HepG2 (cell line): Measurements from ENCODE around the gene SH3BGR. TPM values are rescaled to one million over a fixed set of nuclear protein-coding genes. Genes with fewer than 3 reads are reported as not detected.

Experiments
- ATAC-seq: fragments of 200-7000 bp; cut with Tn5 transposase; 3 replicates; pipeline ENCODE4 v1.9.1; 2020; ENCODE audit warnings: mild to moderate bottlenecking, moderate library complexity
- BruUV-seq: library from RNA; stranded (reverse); fragments of 400-500 nt; replicated peaks from 2 replicates; lab custom pipeline; 2021; lab: Mats Ljungman, UMichigan
- CTCF ChIA-PET: fragments of 300-600 bp; formaldehyde crosslinking; extraction: SDS; loops from one replicate; lab custom pipeline; 2021; ENCODE audit warnings: low total read pairs, inconsistent platforms, low intra/inter-chr PET ratio; lab: Yijun Ruan, JAX
- POLR2A ChIA-PET: fragments of 350-600 bp; sonication (Branson Sonifier 250); formaldehyde crosslinking; loops from one replicate; lab custom pipeline; 2020; ENCODE audit warnings: antibody characterized with exemption, inconsistent platforms; lab: Yijun Ruan, JAX
- DNase-seq: peaks from one replicate; pipeline ENCODE4 v3.0.0-alpha.2; 2015; ENCODE audit warnings: low spot score
- FAIRE-seq: peaks from 3 replicates; lab custom pipeline; 2011; peaks lifted over from hg19 to GRCh38; lab: Jason Lieb, UNC
- H2AFZ ChIP-seq: one replicate; pipeline ENCODE4 v1.6.1; 2011; ENCODE audit warnings: low read length, inconsistent platforms
- H3K27ac ChIP-seq: fragments of 300-600 bp; 3 replicates; pipeline ENCODE4 v1.8.0; 2011; ENCODE audit warnings: mixed run types, mild to moderate bottlenecking, mixed read lengths, low read length, inconsistent platforms; ENCODE audit not compliant: insufficient read depth; ENCODE audit errors: extremely low read length
- H3K27me3 ChIP-seq, 2 experiments: fragments of 200-600 bp in 1 of 2; 2 replicates in 1 of 2; 3 replicates in 1 of 2; pipeline versions ENCODE4 v1.6.0 to v1.8.0; 2011; ENCODE audit warnings: low read length in 2 of 2, mild to moderate bottlenecking in 2 of 2, moderate library complexity in 2 of 2, inconsistent platforms in 1 of 2; ENCODE audit not compliant: insufficient read depth in 2 of 2, control insufficient read depth in 1 of 2
- H3K36me3 ChIP-seq, 2 experiments: fragments of 200-600 bp in 1 of 2; replicated peaks in 1 of 2; 2 replicates in 1 of 2; 3 replicates in 1 of 2; pipeline versions ENCODE4 v1.5.1 to v1.8.0; 2011; ENCODE audit warnings: low read length in 2 of 2, inconsistent platforms in 1 of 2; ENCODE audit not compliant: insufficient read depth in 2 of 2, control insufficient read depth in 1 of 2
- H3K4me1 ChIP-seq: 2 replicates; pipeline ENCODE4 v1.5.1; 2012; ENCODE audit warnings: low read length, inconsistent platforms; ENCODE audit not compliant: insufficient read depth
- H3K4me2 ChIP-seq: 2 replicates; pipeline ENCODE4 v1.6.0; 2011; ENCODE audit warnings: low read depth, low read length, inconsistent platforms
- H3K4me3 ChIP-seq, 3 experiments: fragments of 200-600 bp in 1 of 3; sonication (generic), shearing (Covaris generic) in 1 of 3; replicated peaks in 1 of 3; 2 replicates each; pipeline ENCODE4 v1.5.1; 2011 to 2016; ENCODE audit warnings: low read length in 3 of 3, inconsistent platforms in 2 of 3, low read depth in 2 of 3, mild to moderate bottlenecking in 2 of 3, control low read depth in 1 of 3, mixed read lengths in 1 of 3; ENCODE audit not compliant: insufficient read depth in 1 of 3
- H3K79me2 ChIP-seq: one replicate; pipeline ENCODE4 v1.6.1; 2011; ENCODE audit warnings: low read length, inconsistent platforms; ENCODE audit not compliant: insufficient read depth
- H3K9ac ChIP-seq: 2 replicates; pipeline ENCODE4 v1.6.0; 2011; ENCODE audit warnings: mild to moderate bottlenecking, low read depth, low read length, inconsistent platforms; ENCODE audit not compliant: insufficient read depth
- H3K9me3 ChIP-seq: 2 replicates; pipeline ENCODE4 v1.5.1; 2012; ENCODE audit warnings: mild to moderate bottlenecking, low read length
- H4K20me1 ChIP-seq: 2 replicates; pipeline ENCODE4 v1.6.0; 2011; ENCODE audit warnings: inconsistent platforms, mild to moderate bottlenecking, low read length, moderate library complexity; ENCODE audit not compliant: insufficient read depth
- E2F2 ChIP-seq: sonication (generic); formaldehyde crosslinking; IDR thresholded peaks from 2 replicates; pipeline ENCODE4 v1.4.0; 2020; ENCODE audit warnings: missing genetic modification reagents, borderline replicate concordance
- GTF2F1 ChIP-seq: fragments of 150-350 bp; IDR thresholded peaks from 2 replicates; pipeline ENCODE4 v1.6.1; 2014; ENCODE audit warnings: low read length
- HNF1B ChIP-seq: sonication (generic); formaldehyde crosslinking; IDR thresholded peaks from 2 replicates; pipeline ENCODE4 v1.5.1; 2020; ENCODE audit warnings: mild to moderate bottlenecking, moderate library complexity, missing genetic modification reagents
- HOXD1 ChIP-seq: sonication (generic); formaldehyde crosslinking; IDR thresholded peaks from 2 replicates; pipeline ENCODE4 v1.5.0; 2020; ENCODE audit warnings: missing genetic modification reagents
- JDP2 ChIP-seq: sonication (generic); formaldehyde crosslinking; IDR thresholded peaks from 2 replicates; pipeline ENCODE4 v1.8.1; 2022; ENCODE audit warnings: missing genetic modification reagents, borderline replicate concordance
- MED13 ChIP-seq: sonication (generic); formaldehyde crosslinking; IDR thresholded peaks from 2 replicates; pipeline ENCODE4 v1.5.0; 2020; ENCODE audit warnings: missing genetic modification reagents
- NR2F6 ChIP-seq, 2 experiments: IDR thresholded peaks; 2 replicates each; pipeline ENCODE4 v1.6.1; 2016; ENCODE audit warnings: antibody characterized with exemption in 1 of 2, mild to moderate bottlenecking in 1 of 2
- NR3C1 ChIP-seq: sonication (generic); formaldehyde crosslinking; IDR thresholded peaks from 2 replicates; pipeline ENCODE4 v1.4.0; 2020; ENCODE audit warnings: missing genetic modification reagents
- PHF21A ChIP-seq: sonication (generic); formaldehyde crosslinking; IDR thresholded peaks from 2 replicates; pipeline ENCODE4 v1.5.0; 2020; ENCODE audit warnings: mild to moderate bottlenecking, missing genetic modification reagents
- RARA ChIP-seq: IDR thresholded peaks from 2 replicates; pipeline ENCODE4 v1.6.1; 2016; ENCODE audit warnings: missing genetic modification reagents, missing compliant biosample characterization
- RFX1 ChIP-seq: fragments of 450-650 bp; IDR thresholded peaks from 2 replicates; pipeline ENCODE4 v1.6.1; 2017
- U2AF1 ChIP-seq: fragments of 200-400 bp; formaldehyde crosslinking; optimal IDR thresholded peaks from 2 replicates; pipeline ENCODE3; 2017; ENCODE audit warnings: mild to moderate bottlenecking, low read depth, low read length
- ZFP1 ChIP-seq: IDR thresholded peaks from 2 replicates; pipeline ENCODE4 v1.6.1; 2016
- ZNF317 ChIP-seq: sonication (generic); formaldehyde crosslinking; IDR thresholded peaks from 2 replicates; pipeline ENCODE4 v1.5.0; 2020; ENCODE audit warnings: mild to moderate bottlenecking, missing genetic modification reagents
- ZNF790 ChIP-seq: sonication (generic); formaldehyde crosslinking; IDR thresholded peaks from 2 replicates; pipeline ENCODE4 v1.8.0; 2022; ENCODE audit warnings: missing genetic modification reagents, mild to moderate bottlenecking, borderline replicate concordance
- ZSCAN20 ChIP-seq: sonication (generic); formaldehyde crosslinking; IDR thresholded peaks from 2 replicates; pipeline ENCODE4 v1.4.0; 2020; ENCODE audit warnings: missing genetic modification reagents, mild to moderate bottlenecking, borderline replicate concordance
- WGBS: methylation state at CpG from one replicate; pipeline ENCODE4 v1.1.6; 2017; ENCODE audit warnings: low lambda C conversion rate; 5-methylcytosine and 5-hydroxymethylcytosine counted together
- in situ Hi-C: cut with HindIII; loops from 2 replicates; pipeline ENCODE4 v1.10.0; 2017; ENCODE audit warnings: low pct_unique_long_range_greater_than_20kb; ENCODE audit not compliant: extremely low pct_ligation_motif_present
- intact Hi-C: fragments of 100-400 bp; cut with micrococcal nuclease; formaldehyde crosslinking; loops from one replicate; pipeline ENCODE4 v1.10.0; 2022; ENCODE audit not compliant: unreplicated experiment
- polyA plus RNA-seq, 8 experiments: library from polyadenylated mRNA; depleted of rRNA in 3 of 8; stranded (reverse) in 7 of 8; unstranded in 1 of 8; fragments of >200 nt; fragmentation: Illumina TruSeq in 4 of 8; extraction: Trizol in 4 of 8; gene quantifications; 2 replicates each; pipeline versions ENCODE4 v1.2.1 to v1.2.3, GENCODE V29; 2011 to 2016; ENCODE audit warnings: low read depth in 4 of 8, missing spikeins in 1 of 8, mixed read lengths in 1 of 8; ENCODE audit not compliant: insufficient read depth in 1 of 8
- total RNA-seq, 5 experiments: library from RNA; depleted of rRNA; stranded (reverse); fragments of >200 nt; fragmentation: Illumina TruSeq; extraction: Trizol; gene quantifications; 2 replicates each; pipeline ENCODE4 v1.2.3, GENCODE V29; 2016; ENCODE audit warnings: low read depth in 1 of 5

SH3BGR gene
- total and polyA plus RNA-seq, 2 of the 13 experiments (the other 11 are each of a cell fraction or from before 2014, with no cell fraction given), result 0.48 TPM; not detected in 1

GRCh38 chr21:39434950-39435349, 16.8 kb upstream of the SH3BGR start:
- no peak for FAIRE-seq
- BruUV-seq, result no TSS peak
- no peak for TF ChIP-seq PHF21A
- no peak for TF ChIP-seq NR3C1 (CRISPR knock-in tag)
- TF ChIP-seq ZSCAN20 (CRISPR knock-in tag), result no peak
- TF ChIP-seq HNF1B (CRISPR knock-in tag), result no peak
- no peak for TF ChIP-seq U2AF1
- TF ChIP-seq E2F2 (CRISPR knock-in tag), result no peak
- TF ChIP-seq GTF2F1, result no peak
- TF ChIP-seq NR2F6 (IDR thresholded peaks at IDR 0.05), result no peak
- no peak for TF ChIP-seq NR2F6 (CRISPR knock-in tag; IDR thresholded peaks at IDR 0.05)
- no peak for TF ChIP-seq JDP2 (CRISPR knock-in tag)
- TF ChIP-seq RARA, result no peak
- no peak for TF ChIP-seq RFX1
- TF ChIP-seq ZNF790 (CRISPR knock-in tag), result no peak
- TF ChIP-seq ZFP1 (CRISPR knock-in tag), result no peak
- no peak for TF ChIP-seq MED13
- no peak for TF ChIP-seq ZNF317 (CRISPR knock-in tag)
- TF ChIP-seq HOXD1, result no peak
- in situ Hi-C loops, result no loop called here
- POLR2A ChIA-PET, result no interaction called here
- no peak overlapping the region for H2AFZ ChIP-seq
- no peak for ATAC-seq
- H3K27ac ChIP-seq, result no peak overlapping the region
- H3K9me3 ChIP-seq, result no peaks in the 10 kb centered on the region
- intact Hi-C loops, result no loop called here
- no peak overlapping the region for H3K9ac ChIP-seq
- WGBS, result 60% methylated on average over 4 of the region's 4 CpGs
- no peaks in the 10 kb centered on the region for H3K27me3 ChIP-seq
- no peaks in the 10 kb centered on the region for H3K4me1 ChIP-seq
- H3K79me2 ChIP-seq, result no peaks in the 10 kb centered on the region
- no peak overlapping the region for H3K4me3 ChIP-seq
- CTCF ChIA-PET, result no interaction called here
- no peak for DNase-seq
- H4K20me1 ChIP-seq, result no peaks in the 10 kb centered on the region
- no peaks in the 10 kb centered on the region for H3K36me3 ChIP-seq
- no peak overlapping the region for H3K4me2 ChIP-seq
